BE2C (cell line): ENCODE results near the gene UNC119B.

Experiments
- DNase-seq: peaks from one replicate; pipeline ENCODE4 v3.0.0-alpha.2; 2020
- H3K27me3 ChIP-seq: fragments of 250-450 bp; sonication (Bioruptor Pico); 2 replicates; pipeline ENCODE4 v1.5.1; 2020; ENCODE audit warnings: mild to moderate bottlenecking
- H3K36me3 ChIP-seq: fragments of 250-450 bp; sonication (Bioruptor Pico); 2 replicates; pipeline ENCODE4 v1.5.1; 2020; ENCODE audit warnings: mild to moderate bottlenecking
- H3K4me1 ChIP-seq: fragments of 250-450 bp; sonication (Bioruptor Pico); 2 replicates; pipeline ENCODE4 v1.5.1; 2020
- H3K4me3 ChIP-seq: 2 replicates; pipeline ENCODE4 v1.5.1; 2011; ENCODE audit warnings: low read depth, low read length
- H3K9me3 ChIP-seq: fragments of 250-450 bp; sonication (Bioruptor Pico); 2 replicates; pipeline ENCODE4 v1.5.1; 2020
- CTCF ChIP-seq: IDR thresholded peaks from 2 replicates; pipeline ENCODE4 v1.5.1; 2012; ENCODE audit warnings: mild to moderate bottlenecking, low read depth, low read length

Gene UNC119B

GRCh38 chr12:120767071-120768024 is 57.1 kb downstream of the UNC119B start:
- Histone ChIP-seq H3K4me3 (no peak overlapping the region), H3K27me3 (no peaks in the 10 kb centered on the region), H3K36me3 (peaks cover 19% of the 10 kb centered on the region), H3K4me1 (no peaks in the 10 kb centered on the region), H3K9me3 (no peaks in the 10 kb centered on the region)
- TF ChIP-seq CTCF, result no peak
- no peak for DNase-seq

- Histone ChIP-seq H3K36me3 (peaks cover 13% of the 10 kb centered on the region), H3K9me3 (no peaks in the 10 kb centered on the region), H3K27me3 (no peaks in the 10 kb centered on the region), H3K4me3 (no peak overlapping the region), H3K4me1 (no peaks in the 10 kb centered on the region)
- TF ChIP-seq CTCF, result no peak
- no peak for DNase-seq
Measured at GRCh38 chr12:120771097-120771496, 60.8 kb downstream of the UNC119B start.
